ENCODE results near the gene CMC1. TPM values are rescaled to one million over a fixed set of nuclear protein-coding genes. Genes with fewer than 3 reads are reported as not detected.
A peak's percentile ranks its signal among the peaks of the same experiment; 100 is the strongest.

Gene CMC1
- total RNA-seq, 1 donor from 2014 or later, result 11.8 TPM

- no peak for DNase-seq (ENCODE audit: extremely low spot score, unreplicated experiment)
- peak overlapping the region; percentile 73 for H3K27ac Mint-ChIP-seq (ENCODE audit: unreplicated experiment)
- H3K36me3 Mint-ChIP-seq (ENCODE audit: unreplicated experiment), result peaks cover 2% of the 10 kb centered on the region
- no peak for TF ChIP-seq CTCF (IDR thresholded peaks at IDR 0.05)
- no peak overlapping the region for H3K4me3 Mint-ChIP-seq (ENCODE audit: unreplicated experiment)
- H3K4me1 Mint-ChIP-seq (ENCODE audit: unreplicated experiment), result peaks cover 28% of the 10 kb centered on the region
- H3K9me3 Mint-ChIP-seq (ENCODE audit: unreplicated experiment), result no peaks in the 10 kb centered on the region
- no peaks in the 10 kb centered on the region for H3K27me3 Mint-ChIP-seq (ENCODE audit: unreplicated experiment)
Measured at GRCh38 chr3:28295898-28296490, 54.6 kb downstream of the CMC1 start.

DNA sequence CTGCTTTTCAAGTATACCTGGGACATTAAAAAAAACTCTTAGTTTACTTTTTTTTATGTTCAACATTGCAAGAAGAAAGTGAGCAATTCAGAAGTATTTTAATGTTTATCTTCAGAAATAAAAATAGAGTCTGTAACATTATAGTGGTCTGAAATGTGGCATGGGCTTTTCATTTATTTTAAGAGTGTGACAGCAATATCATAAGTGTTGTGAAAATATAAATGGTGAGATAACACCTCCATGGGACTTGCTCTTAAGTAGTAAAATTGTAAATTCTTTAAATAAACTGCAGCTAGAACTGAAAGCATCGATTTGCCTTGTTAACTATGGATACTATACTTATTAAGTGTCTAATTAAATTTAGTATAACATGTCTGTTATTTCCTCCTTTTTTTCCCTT is 58.3 kb downstream of the CMC1 start:
- TF ChIP-seq CTCF (IDR thresholded peaks at IDR 0.05), result no peak

DNA sequence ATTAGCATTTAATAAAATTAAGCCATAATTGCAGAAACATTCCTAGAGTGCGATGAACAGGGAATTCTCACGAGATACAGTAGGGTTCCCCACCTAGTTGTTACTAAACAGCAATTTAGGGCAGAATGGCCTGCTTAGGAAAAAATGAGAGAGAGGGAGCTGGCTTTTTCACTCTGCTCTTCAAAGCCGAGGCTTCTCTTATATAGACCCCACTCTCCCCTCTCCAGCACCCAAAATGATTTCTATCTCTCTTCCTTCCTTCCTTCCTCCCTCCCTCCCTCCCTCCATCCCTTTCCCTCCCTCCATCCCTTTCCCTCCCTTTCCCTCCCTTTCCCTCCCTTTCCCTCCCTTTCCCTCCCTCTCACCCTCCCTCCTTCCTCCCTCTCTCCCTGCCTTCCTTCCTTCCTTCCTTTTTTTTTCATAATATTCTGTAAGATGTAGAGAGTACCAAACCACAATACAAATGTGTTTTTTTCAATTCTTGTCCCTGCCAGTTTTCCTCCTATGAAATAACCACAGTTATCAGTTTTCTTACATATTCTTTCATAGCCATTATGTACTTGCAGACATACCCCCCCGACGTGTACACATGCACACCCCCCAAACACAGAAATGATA is 59.0 kb downstream of the CMC1 start:
- no peaks in the 10 kb centered on the region for H3K27me3 Mint-ChIP-seq (ENCODE audit: unreplicated experiment)

More for the DNA sequence above, 58.3 kb downstream of the CMC1 start:
- H3K9me3 Mint-ChIP-seq (ENCODE audit: unreplicated experiment), result no peaks in the 10 kb centered on the region
- DNase-seq (ENCODE audit: extremely low spot score, unreplicated experiment), result no peak
- H3K27me3 Mint-ChIP-seq (ENCODE audit: unreplicated experiment), result no peaks in the 10 kb centered on the region
- H3K27ac Mint-ChIP-seq (ENCODE audit: unreplicated experiment), result no peak overlapping the region
- no peak overlapping the region for H3K4me3 Mint-ChIP-seq (ENCODE audit: unreplicated experiment)
- no peaks in the 10 kb centered on the region for H3K36me3 Mint-ChIP-seq (ENCODE audit: unreplicated experiment)
- H3K4me1 Mint-ChIP-seq (ENCODE audit: unreplicated experiment), result peaks cover 28% of the 10 kb centered on the region

GRCh38 chr3:28301688-28302087 is 60.3 kb downstream of the CMC1 start:
- H3K4me3 Mint-ChIP-seq (ENCODE audit: unreplicated experiment), result no peak overlapping the region
- no peak for DNase-seq (ENCODE audit: extremely low spot score, unreplicated experiment)
- H3K27ac Mint-ChIP-seq (ENCODE audit: unreplicated experiment), result no peak overlapping the region
- no peaks in the 10 kb centered on the region for H3K27me3 Mint-ChIP-seq (ENCODE audit: unreplicated experiment)
- no peak for TF ChIP-seq CTCF (IDR thresholded peaks at IDR 0.05)
- H3K9me3 Mint-ChIP-seq (ENCODE audit: unreplicated experiment), result no peaks in the 10 kb centered on the region
- peaks cover 14% of the 10 kb centered on the region for H3K4me1 Mint-ChIP-seq (ENCODE audit: unreplicated experiment)
- peaks cover 7% of the 10 kb centered on the region for H3K36me3 Mint-ChIP-seq (ENCODE audit: unreplicated experiment)

More for the DNA sequence above, 59.0 kb downstream of the CMC1 start:
- Mint-ChIP-seq H3K27ac (ENCODE audit: unreplicated experiment) (no peak overlapping the region), H3K9me3 (ENCODE audit: unreplicated experiment) (no peaks in the 10 kb centered on the region), H3K36me3 (ENCODE audit: unreplicated experiment) (peaks cover 6% of the 10 kb centered on the region), H3K4me1 (ENCODE audit: unreplicated experiment) (peaks cover 20% of the 10 kb centered on the region), H3K4me3 (ENCODE audit: unreplicated experiment) (no peak overlapping the region)
- DNase-seq (ENCODE audit: extremely low spot score, unreplicated experiment), result no peak
- TF ChIP-seq CTCF (IDR thresholded peaks at IDR 0.05), result no peak

DNA sequence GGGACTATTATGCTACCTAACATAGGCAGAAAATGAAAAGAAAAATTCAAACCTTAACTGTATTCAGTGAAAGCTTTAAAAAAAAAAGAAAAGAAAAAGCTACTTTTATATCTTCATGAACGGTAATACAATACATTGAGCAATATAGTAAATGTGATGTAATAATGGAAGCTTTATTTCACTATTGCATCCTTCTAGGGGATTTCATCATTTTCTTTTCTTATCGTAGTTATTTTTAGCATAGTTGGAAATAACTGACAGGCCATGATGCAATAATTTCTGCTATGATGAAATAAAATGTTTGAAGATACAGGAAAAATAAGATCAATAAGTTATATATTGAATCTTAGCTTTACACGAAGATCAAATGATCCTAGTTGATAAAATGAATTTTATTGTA is 66.8 kb downstream of the CMC1 start:
- no peak overlapping the region for H3K27ac Mint-ChIP-seq (ENCODE audit: unreplicated experiment)
- H3K4me1 Mint-ChIP-seq (ENCODE audit: unreplicated experiment), result no peaks in the 10 kb centered on the region
- DNase-seq (ENCODE audit: extremely low spot score, unreplicated experiment), result no peak
- no peaks in the 10 kb centered on the region for H3K9me3 Mint-ChIP-seq (ENCODE audit: unreplicated experiment)
- no peak for TF ChIP-seq CTCF (IDR thresholded peaks at IDR 0.05)
- no peaks in the 10 kb centered on the region for H3K27me3 Mint-ChIP-seq (ENCODE audit: unreplicated experiment)
- no peak overlapping the region for H3K4me3 Mint-ChIP-seq (ENCODE audit: unreplicated experiment)
- peaks cover 8% of the 10 kb centered on the region for H3K36me3 Mint-ChIP-seq (ENCODE audit: unreplicated experiment)
